EH (cell line): ENCODE data around the gene SSR4.

Experiments
- DNase-seq: peaks from one replicate; pipeline ENCODE4 v3.0.0-alpha.2; 2015; ENCODE audit warnings: low read depth

SSR4 gene

DNA sequence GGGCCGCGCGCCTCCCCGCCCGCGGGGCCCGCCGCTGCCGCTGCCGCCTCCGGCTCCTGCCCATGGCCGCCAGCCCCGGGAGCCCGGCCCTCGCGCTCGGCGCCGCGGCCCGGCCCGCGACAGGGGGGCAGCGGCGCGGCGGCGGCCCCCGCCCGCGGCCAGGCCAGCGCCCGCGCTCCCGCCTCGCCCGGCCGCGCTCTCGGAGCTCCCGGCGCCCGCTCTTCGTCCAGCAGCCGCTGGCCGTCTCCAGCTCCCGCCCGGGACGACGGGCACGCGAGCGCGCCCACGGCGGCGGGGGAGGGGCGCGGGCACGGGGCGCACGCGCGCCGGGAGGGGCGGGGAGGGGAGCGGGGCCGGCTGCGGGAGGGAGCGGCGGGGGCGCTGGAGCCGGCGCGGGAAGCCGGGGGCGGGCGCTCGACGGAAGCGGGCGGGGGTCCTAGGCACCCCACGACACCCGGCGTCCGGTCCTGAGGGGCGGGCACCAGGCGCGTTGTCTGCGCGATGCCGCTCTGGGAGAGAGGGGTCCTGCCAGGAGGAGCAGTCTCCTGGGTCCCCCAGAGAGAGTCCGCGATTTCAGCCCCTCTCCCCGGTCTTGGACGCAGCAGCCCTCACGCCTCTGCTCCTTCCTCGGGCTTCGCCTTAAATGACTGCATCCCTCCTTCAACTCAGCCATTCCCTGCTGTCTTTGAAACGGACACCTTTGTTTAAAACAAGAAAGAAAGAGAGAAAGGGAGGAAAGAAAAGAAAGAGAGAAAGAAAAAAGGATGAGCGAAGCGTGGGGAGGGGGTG, 36.4 kb downstream of the SSR4 start:
- no peak for DNase-seq

- no peak for DNase-seq
Observed at GRCh38 chrX:153831429-153832150, 37.1 kb downstream of the SSR4 start.

DNA sequence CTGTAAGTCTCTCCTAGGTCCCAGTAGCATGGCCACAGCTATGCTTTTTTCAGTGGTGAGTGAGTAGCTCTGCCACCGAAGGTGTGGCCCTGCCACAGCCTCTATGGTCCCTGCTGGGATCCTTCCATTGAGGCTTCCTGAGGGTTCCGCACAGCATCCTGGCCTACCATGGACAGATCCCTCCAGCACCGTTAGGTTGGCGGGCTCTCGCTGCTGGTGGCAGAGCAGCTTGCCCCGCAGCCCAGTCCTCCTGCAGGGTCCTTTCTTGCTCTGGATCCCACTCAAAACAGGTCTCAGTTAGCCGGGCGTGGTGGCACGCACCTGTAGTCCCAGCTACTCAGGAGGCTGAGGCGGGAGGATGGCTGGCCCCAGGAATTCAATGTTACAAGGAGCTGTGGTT, 38.3 kb downstream of the SSR4 start:
- no peak for DNase-seq

GRCh38 chrX:153836921-153837320, 42.5 kb downstream of the SSR4 start:
- DNase-seq, result no peak

GRCh38 chrX:153844509-153845082, 50.1 kb downstream of the SSR4 start:
- DNase-seq, result no peak

GRCh38 chrX:153845195-153845594, 50.7 kb downstream of the SSR4 start:
- DNase-seq, result no peak

- peak; percentile 19 for DNase-seq
Observed at GRCh38 chrX:153845842-153846241, 51.4 kb downstream of the SSR4 start.
